ENCODE data around the gene PHACTR4. TPM values are rescaled to one million over a fixed set of nuclear protein-coding genes. Genes with fewer than 3 reads are reported as not detected.

PHACTR4 gene
- total and polyA plus RNA-seq, 2 of the 8 experiments (the other 6 are each of a cell fraction or from before 2014, with no cell fraction given), result 23.7 to 57.8 TPM

DNA sequence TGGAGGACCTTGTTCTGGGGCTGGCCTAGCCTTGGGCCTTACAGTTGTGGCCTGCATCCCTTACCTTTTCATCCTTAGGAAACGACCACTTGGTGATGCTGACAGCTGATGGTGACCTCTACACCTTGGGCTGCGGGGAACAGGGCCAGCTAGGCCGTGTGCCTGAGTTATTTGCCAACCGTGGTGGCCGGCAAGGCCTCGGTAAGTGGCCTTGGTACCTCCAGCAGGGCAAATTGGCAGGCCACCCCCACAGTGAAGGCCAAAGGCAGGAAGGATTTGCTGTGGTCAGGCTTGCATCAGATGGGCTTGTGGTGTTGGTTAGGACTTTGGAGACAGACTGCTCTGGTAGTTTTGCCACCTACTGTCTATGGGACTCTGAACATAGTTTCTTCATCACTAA lies 165.6 kb downstream of the PHACTR4 start (continued):
- no peak for TF ChIP-seq ZNF274 (IDR thresholded peaks at IDR 0.05; ENCODE audit: borderline replicate concordance, extremely low read depth, low read length)

Measured in H1 (cell line).